Ishikawa (cell line): ENCODE data around the gene DCTN1.

Experiments
- CEBPB ChIP-seq: IDR thresholded peaks from 2 replicates; pipeline ENCODE4 v1.6.1; 2012
- CREB1 ChIP-seq: IDR thresholded peaks from 2 replicates; pipeline ENCODE4 v1.6.1; 2012; ENCODE audit warnings: low read depth
- EGR1 ChIP-seq: IDR thresholded peaks from 2 replicates; pipeline ENCODE4 v1.6.1; 2012
- EP300 ChIP-seq: IDR thresholded peaks from 2 replicates; pipeline ENCODE4 v1.6.1; 2012; ENCODE audit warnings: borderline replicate concordance
- FOXM1 ChIP-seq: IDR thresholded peaks from 2 replicates; pipeline ENCODE4 v1.6.1; 2012; ENCODE audit warnings: low read depth, borderline replicate concordance
- MAX ChIP-seq: IDR thresholded peaks from 2 replicates; pipeline ENCODE4 v1.6.1; 2012
- NFIC ChIP-seq: IDR thresholded peaks from 2 replicates; pipeline ENCODE4 v1.6.1; 2012
- RAD21 ChIP-seq: IDR thresholded peaks from 2 replicates; pipeline ENCODE4 v1.6.1; 2012; ENCODE audit warnings: low read depth
- REST ChIP-seq: IDR thresholded peaks from 2 replicates; pipeline ENCODE4 v1.6.1; 2012; ENCODE audit warnings: low read depth, mild to moderate bottlenecking
- TAF1 ChIP-seq: IDR thresholded peaks from 2 replicates; pipeline ENCODE4 v1.6.1; 2012; ENCODE audit warnings: low read depth, mild to moderate bottlenecking
- TCF12 ChIP-seq: IDR thresholded peaks from 2 replicates; pipeline ENCODE4 v1.6.1; 2012; ENCODE audit warnings: low read depth
- TEAD4 ChIP-seq: IDR thresholded peaks from 2 replicates; pipeline ENCODE4 v1.6.1; 2012
- USF1 ChIP-seq: IDR thresholded peaks from 2 replicates; pipeline ENCODE4 v1.6.1; 2012
- YY1 ChIP-seq: IDR thresholded peaks from 2 replicates; pipeline ENCODE4 v1.6.1; 2012; ENCODE audit warnings: low read depth
- ZBTB7A ChIP-seq: IDR thresholded peaks from 2 replicates; pipeline ENCODE4 v1.6.1; 2012; ENCODE audit warnings: low read depth

DCTN1 gene

GRCh38 chr2:74381751-74382150 is 1.6 kb upstream of the DCTN1 start:
- TF ChIP-seq NFIC = no peak
- TF ChIP-seq REST = no peak
- TF ChIP-seq TAF1 = no peak
- TF ChIP-seq FOXM1 = no peak
- TF ChIP-seq YY1 = no peak
- TF ChIP-seq RAD21 = no peak
- no peak for TF ChIP-seq CEBPB

DNA sequence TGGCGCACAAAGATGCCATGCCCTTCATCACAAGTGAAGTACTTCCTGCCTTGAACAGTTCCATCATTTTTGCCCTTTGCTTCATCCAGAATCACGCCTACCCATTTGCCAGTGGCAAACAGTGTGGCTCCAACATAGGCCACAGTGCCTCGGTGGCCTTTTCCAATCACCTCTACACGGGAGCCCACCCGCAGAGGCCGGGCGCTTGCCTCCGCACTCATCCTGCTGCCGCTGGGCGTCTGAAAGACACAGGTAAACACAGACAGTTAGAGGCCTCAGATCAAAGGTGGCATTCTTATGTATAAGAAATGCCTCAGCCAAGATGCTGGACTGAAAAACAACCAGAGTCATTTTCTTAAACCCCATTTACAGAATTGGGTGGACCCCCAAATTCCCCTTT is 2.1 kb downstream of the DCTN1 start:
- TF ChIP-seq FOXM1 (no peak), MAX (no peak), CEBPB (no peak), ZBTB7A (no peak), REST (no peak), TAF1 (no peak), EP300 (no peak), YY1 (no peak), CREB1 (no peak), TEAD4 (no peak), EGR1 (no peak), USF1 (no peak), RAD21 (no peak), TCF12 (no peak), NFIC (no peak)

DNA sequence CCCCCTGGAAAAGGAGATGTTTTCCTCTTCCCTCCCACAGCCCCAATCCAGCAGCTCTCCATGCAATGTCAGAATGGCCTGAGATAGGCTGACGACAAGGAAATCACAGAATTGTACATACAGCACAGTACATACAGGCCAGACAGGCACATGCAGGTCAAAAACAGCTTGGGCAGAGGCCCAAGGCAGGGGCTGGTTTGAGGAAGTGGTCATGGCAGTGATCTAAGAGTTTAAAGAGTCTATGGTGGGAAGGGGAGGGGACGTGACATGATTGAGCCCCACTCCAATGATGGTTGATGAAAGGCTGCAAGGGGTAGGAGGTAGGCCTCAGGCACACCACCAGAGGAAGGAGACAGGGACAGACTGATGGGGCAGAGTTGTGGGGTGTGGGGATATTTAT is 4.3 kb downstream of the DCTN1 start:
- TF ChIP-seq MAX = no peak
- no peak for TF ChIP-seq FOXM1
- TF ChIP-seq EGR1 = no peak
- TF ChIP-seq USF1 = no peak
- no peak for TF ChIP-seq REST
- no peak for TF ChIP-seq TEAD4
- TF ChIP-seq CREB1 = no peak
- TF ChIP-seq EP300 = no peak
- no peak for TF ChIP-seq NFIC

DNA sequence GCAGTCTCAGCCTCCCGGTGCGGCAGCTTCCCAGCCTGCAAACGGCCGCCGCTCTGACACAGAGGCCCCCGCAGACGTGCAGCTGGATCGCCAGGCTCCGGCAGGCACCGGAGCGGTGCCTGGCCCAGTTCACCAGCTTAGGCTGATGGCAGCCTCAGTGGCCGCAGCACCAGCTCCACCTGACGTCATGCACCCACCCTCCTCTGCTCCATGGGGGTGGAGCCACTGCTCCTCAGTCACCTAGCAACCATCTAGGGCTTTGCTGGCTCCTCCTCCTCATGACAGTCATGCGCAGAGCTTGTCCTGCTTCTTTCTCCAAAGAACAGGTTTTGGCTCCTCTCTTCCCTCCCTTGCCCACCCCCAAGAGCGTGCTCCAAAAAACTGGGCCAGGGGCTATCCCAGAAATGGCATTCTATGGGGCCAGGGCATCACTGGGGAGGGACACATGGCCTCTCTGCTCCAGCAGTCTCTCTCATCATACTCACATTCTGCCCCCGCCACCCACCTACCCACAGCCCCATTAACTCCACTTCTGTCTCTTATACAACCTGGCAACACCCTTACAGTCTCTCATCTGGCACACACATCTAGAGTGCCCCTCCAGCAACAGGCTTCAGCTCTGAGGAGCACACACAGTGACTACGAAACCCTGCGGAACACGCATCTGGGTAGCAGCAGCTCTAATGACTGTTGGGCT is 5.5 kb downstream of the DCTN1 start:
- TF ChIP-seq TAF1 (no peak), MAX (no peak), REST (no peak), CREB1 (no peak), ZBTB7A (no peak), USF1 (no peak), EGR1 (no peak), TEAD4 (no peak), FOXM1 (no peak), EP300 (no peak), NFIC (no peak), TCF12 (no peak), CEBPB (no peak)
